Activated gamma-delta T cell treated with anti-CD3 and anti-CD28 coated beads, Interleukin-2, amount 50 U/mL, for 16 hours (primary cell): ENCODE data around the gene TMX2.

Experiments used
- DNase-seq: peaks from one replicate; pipeline ENCODE4 v3.0.0-alpha.2; 2020; ENCODE audit warnings: low read depth

The TMX2 gene

GRCh38 chr11:57764972-57765371, 52.6 kb downstream of the TMX2 start:
- no peak for DNase-seq

- no peak for DNase-seq
Measured at GRCh38 chr11:57770793-57771192, 58.4 kb downstream of the TMX2 start.

- DNase-seq: no peak
Measured at GRCh38 chr11:57771365-57771764, 59.0 kb downstream of the TMX2 start.

- no peak for DNase-seq
Measured at GRCh38 chr11:57772562-57772961, 60.2 kb downstream of the TMX2 start.

GRCh38 chr11:57773026-57773598, 60.7 kb downstream of the TMX2 start:
- no peak for DNase-seq

GRCh38 chr11:57775491-57775890, 63.1 kb downstream of the TMX2 start:
- DNase-seq: no peak

- no peak for DNase-seq
Measured at GRCh38 chr11:57776031-57776521, 63.7 kb downstream of the TMX2 start.

GRCh38 chr11:57776577-57777210, 64.3 kb downstream of the TMX2 start:
- no peak for DNase-seq

GRCh38 chr11:57777969-57778317, 65.5 kb downstream of the TMX2 start:
- no peak for DNase-seq

GRCh38 chr11:57778318-57779037, 66.1 kb downstream of the TMX2 start:
- no peak for DNase-seq

GRCh38 chr11:57779276-57779675, 66.9 kb downstream of the TMX2 start:
- no peak for DNase-seq

GRCh38 chr11:57781529-57781943, 69.1 kb downstream of the TMX2 start:
- DNase-seq: no peak

GRCh38 chr11:57785072-57785471, 72.7 kb downstream of the TMX2 start:
- DNase-seq: no peak

- no peak for DNase-seq
Measured at GRCh38 chr11:57786436-57786835, 74.0 kb downstream of the TMX2 start.

GRCh38 chr11:57787006-57787604, 74.7 kb downstream of the TMX2 start:
- DNase-seq: no peak

GRCh38 chr11:57787920-57788702, 75.7 kb downstream of the TMX2 start:
- DNase-seq: no peak

GRCh38 chr11:57788703-57789088, 76.3 kb downstream of the TMX2 start:
- DNase-seq: no peak
